ENCODE measurements around the gene HSD17B3. TPM values are rescaled to one million over a fixed set of nuclear protein-coding genes. Genes with fewer than 3 reads are reported as not detected.

Gene HSD17B3
- total RNA-seq, 1 donor from 2014 or later, result not detected

GRCh38 chr9:96289392-96289791 lies 12.6 kb downstream of the HSD17B3 start:
- intact Hi-C loops (cut with micrococcal nuclease), result no loop called here
- Mint-ChIP-seq H3K4me1 (no peaks in the 10 kb centered on the region), H3K27ac (no peak overlapping the region), H3K9me3 (no peaks in the 10 kb centered on the region), H3K27me3 (peaks cover 8% of the 10 kb centered on the region), H3K4me3 (no peak overlapping the region), H3K36me3 (ENCODE audit: low read depth) (no peaks in the 10 kb centered on the region)
- TF ChIP-seq CTCF (IDR thresholded peaks at IDR 0.05), result no peak
- POLR2A ChIA-PET, result no interaction called here
- CTCF ChIA-PET, result no interaction called here
- ATAC-seq (ENCODE audit: low read depth), result no peak
- DNase-seq, result no peak

GRCh38 chr9:96281641-96282040 lies 20.3 kb downstream of the HSD17B3 start:
- intact Hi-C loops (cut with micrococcal nuclease), result no loop called here
- Mint-ChIP-seq H3K9me3 (peaks cover 3% of the 10 kb centered on the region), H3K27ac (no peak overlapping the region), H3K27me3 (peaks cover 5% of the 10 kb centered on the region), H3K4me3 (no peak overlapping the region), H3K4me1 (no peaks in the 10 kb centered on the region), H3K36me3 (ENCODE audit: low read depth) (no peaks in the 10 kb centered on the region)
- ATAC-seq (ENCODE audit: low read depth) (no peak), DNase-seq (no peak)
- ChIA-PET CTCF (no interaction called here), POLR2A (no interaction called here)
- no peak for TF ChIP-seq CTCF (IDR thresholded peaks at IDR 0.05)

GRCh38 chr9:96279932-96280331 lies 22.0 kb downstream of the HSD17B3 start:
- Mint-ChIP-seq H3K4me3 (no peak overlapping the region), H3K4me1 (no peaks in the 10 kb centered on the region), H3K9me3 (peaks cover 8% of the 10 kb centered on the region), H3K27me3 (peaks cover 1% of the 10 kb centered on the region), H3K36me3 (ENCODE audit: low read depth) (no peaks in the 10 kb centered on the region), H3K27ac (no peak overlapping the region)
- no peak for DNase-seq
- ATAC-seq (ENCODE audit: low read depth), result no peak
- ChIA-PET CTCF (no interaction called here), POLR2A (no interaction called here)
- no peak for TF ChIP-seq CTCF (IDR thresholded peaks at IDR 0.05)
- intact Hi-C loops (cut with micrococcal nuclease), result no loop called here

GRCh38 chr9:96274939-96275338 lies 27.0 kb downstream of the HSD17B3 start:
- ChIA-PET CTCF (no interaction called here), POLR2A (no interaction called here)
- peaks cover 18% of the 10 kb centered on the region for H3K9me3 Mint-ChIP-seq
- intact Hi-C loops (cut with micrococcal nuclease), result no loop called here
- DNase-seq, result no peak
- no peak for TF ChIP-seq CTCF (IDR thresholded peaks at IDR 0.05)
- H3K36me3 Mint-ChIP-seq (ENCODE audit: low read depth), result no peaks in the 10 kb centered on the region
- no peak for ATAC-seq (ENCODE audit: low read depth)
- no peak overlapping the region for H3K27ac Mint-ChIP-seq
- no peaks in the 10 kb centered on the region for H3K4me1 Mint-ChIP-seq
- H3K4me3 Mint-ChIP-seq, result no peak overlapping the region
- H3K27me3 Mint-ChIP-seq, result peaks cover 4% of the 10 kb centered on the region

GRCh38 chr9:96270236-96270744 lies 31.7 kb downstream of the HSD17B3 start:
- intact Hi-C loops (cut with micrococcal nuclease), result no loop called here
- Mint-ChIP-seq H3K36me3 (ENCODE audit: low read depth) (no peaks in the 10 kb centered on the region), H3K4me3 (no peak overlapping the region), H3K4me1 (no peaks in the 10 kb centered on the region), H3K27me3 (peaks cover 8% of the 10 kb centered on the region), H3K27ac (no peak overlapping the region), H3K9me3 (peaks cover 14% of the 10 kb centered on the region)
- no peak for DNase-seq
- ChIA-PET POLR2A (no interaction called here), CTCF (no interaction called here)
- no peak for TF ChIP-seq CTCF (IDR thresholded peaks at IDR 0.05)
- no peak for ATAC-seq (ENCODE audit: low read depth)

Data from activated B cell treated with CpG ODN at 0.5 μM for 24 hours (primary cell).